Activated CD8-positive, alpha-beta memory T cell treated with anti-CD3 and anti-CD28 coated beads, Interleukin-2, amount 50 U/mL, for 48 hours (primary cell): ENCODE measurements around the gene IL17RA.

Experiments used
- DNase-seq: peaks from one replicate; pipeline ENCODE4 v3.0.0-alpha.2; 2020

IL17RA gene

GRCh38 chr22:17085277-17086181 lies 729 bp downstream of the IL17RA start:
- peak; percentile 70 for DNase-seq

GRCh38 chr22:17086296-17086695 lies 1.5 kb downstream of the IL17RA start:
- peak; percentile 55 for DNase-seq

- peak; percentile 61 for DNase-seq
These were observed 2.1 kb downstream of the IL17RA start for GRCh38 chr22:17086788-17087497.

- DNase-seq, result peak; percentile 71
These were observed 2.8 kb downstream of the IL17RA start for GRCh38 chr22:17087498-17088131.

GRCh38 chr22:17090550-17090949 lies 5.8 kb downstream of the IL17RA start:
- DNase-seq, result no peak

- DNase-seq, result peak; percentile 32
These were observed 7.1 kb downstream of the IL17RA start for GRCh38 chr22:17091851-17092250.

- DNase-seq, result peak; percentile 23
These were observed 8.3 kb downstream of the IL17RA start for GRCh38 chr22:17093081-17093480.

- peak; percentile 28 for DNase-seq
These were observed 10.7 kb downstream of the IL17RA start for GRCh38 chr22:17095538-17095937.

- DNase-seq, result no peak
These were observed 11.3 kb downstream of the IL17RA start for GRCh38 chr22:17096071-17096470.

GRCh38 chr22:17097062-17097461 lies 12.3 kb downstream of the IL17RA start:
- peak; percentile 18 for DNase-seq

GRCh38 chr22:17097701-17098100 lies 12.9 kb downstream of the IL17RA start:
- no peak for DNase-seq

- no peak for DNase-seq
These were observed 13.6 kb downstream of the IL17RA start for GRCh38 chr22:17098379-17098819.

- no peak for DNase-seq
These were observed 15.8 kb downstream of the IL17RA start for GRCh38 chr22:17100621-17101020.

- no peak for DNase-seq
These were observed 16.9 kb downstream of the IL17RA start for GRCh38 chr22:17101475-17102296.

- DNase-seq, result no peak
These were observed 17.5 kb downstream of the IL17RA start for GRCh38 chr22:17102297-17102667.

GRCh38 chr22:17103351-17103750 lies 18.6 kb downstream of the IL17RA start:
- no peak for DNase-seq

- no peak for DNase-seq
These were observed 19.6 kb downstream of the IL17RA start for GRCh38 chr22:17104336-17104935.

- DNase-seq, result no peak
These were observed 20.6 kb downstream of the IL17RA start for GRCh38 chr22:17105143-17106129.

- DNase-seq, result no peak
These were observed 21.5 kb downstream of the IL17RA start for GRCh38 chr22:17106161-17106784.

- no peak for DNase-seq
These were observed 22.2 kb downstream of the IL17RA start for GRCh38 chr22:17106785-17107546.
